Endothelial cell of umbilical vein (primary cell): ENCODE measurements around the gene COL5A1. TPM values are rescaled to one million over a fixed set of nuclear protein-coding genes. Genes with fewer than 3 reads are reported as not detected.

Experiments used
- BruUV-seq: library from RNA; stranded (reverse); fragments of 400-500 nt; replicated peaks from 2 replicates; lab custom pipeline; 2021; lab: Mats Ljungman, UMichigan
- CTCF ChIA-PET: fragments of 300-600, 350-600 bp; sonication (Branson Sonifier 250); formaldehyde crosslinking; loops from one replicate; lab custom pipeline; 2021; ENCODE audit warnings: antibody characterized with exemption, inconsistent platforms; lab: Charles Lee
- POLR2A ChIA-PET: fragments of 300-600, 350-600 bp; sonication (Branson Sonifier 250); formaldehyde crosslinking; loops from one replicate; lab custom pipeline; 2021; ENCODE audit warnings: antibody characterized with exemption, inconsistent platforms; lab: Charles Lee
- DNase-seq: peaks from one replicate; pipeline ENCODE4 v3.0.0-alpha.2; 2011; ENCODE audit warnings: low read depth, low spot score
- FAIRE-seq: peaks from 2 replicates; lab custom pipeline; 2011; peaks lifted over from hg19 to GRCh38; lab: Jason Lieb, UNC
- H2AFZ ChIP-seq: 2 replicates; pipeline ENCODE4 v1.6.0; 2012; ENCODE audit warnings: low read depth, low read length, control low read depth, inconsistent platforms
- H3K27ac ChIP-seq: 2 replicates; pipeline ENCODE4 v1.5.1; 2011; ENCODE audit warnings: low read depth, mild to moderate bottlenecking, control low read depth, low read length, moderate library complexity; ENCODE audit not compliant: insufficient read depth
- H3K27me3 ChIP-seq, 2 experiments: 2 replicates each; pipeline versions ENCODE4 v1.6.0 to v1.6.1; 2011; ENCODE audit warnings: low read length in 2 of 2, mixed read lengths in 1 of 2; ENCODE audit not compliant: control insufficient read depth in 2 of 2, insufficient read depth in 2 of 2
- H3K36me3 ChIP-seq, 2 experiments: 2 replicates in 1 of 2; 3 replicates in 1 of 2; pipeline ENCODE4 v1.5.1; 2011; ENCODE audit warnings: low read length in 2 of 2, mild to moderate bottlenecking in 1 of 2, moderate library complexity in 1 of 2; ENCODE audit not compliant: control insufficient read depth in 2 of 2, insufficient read depth in 2 of 2; ENCODE audit errors: extremely low read depth in 1 of 2
- H3K4me1 ChIP-seq: 3 replicates; pipeline ENCODE4 v1.5.1; 2011; ENCODE audit warnings: mild to moderate bottlenecking, low read length; ENCODE audit not compliant: control insufficient read depth, insufficient read depth; ENCODE audit errors: extremely low read depth
- H3K4me2 ChIP-seq: 2 replicates; pipeline ENCODE4 v1.6.1; 2011; ENCODE audit warnings: low read length, control low read depth, mixed read lengths; ENCODE audit not compliant: insufficient read depth
- H3K4me3 ChIP-seq, 3 experiments: fragments of 200-600 bp in 1 of 3; sonication (generic), shearing (Covaris generic) in 1 of 3; replicated peaks in 1 of 3; 2 replicates each; pipeline ENCODE4 v1.5.1; 2011 to 2016; ENCODE audit warnings: control low read depth in 3 of 3, low read length in 3 of 3, mild to moderate bottlenecking in 2 of 3, inconsistent platforms in 1 of 3, low read depth in 1 of 3, moderate library complexity in 1 of 3; ENCODE audit not compliant: insufficient read depth in 1 of 3
- H3K79me2 ChIP-seq: 2 replicates; pipeline ENCODE4 v1.6.0; 2012; ENCODE audit warnings: low read length, inconsistent platforms; ENCODE audit not compliant: control insufficient read depth, insufficient read depth
- H3K9ac ChIP-seq: replicated peaks from 2 replicates; pipeline ENCODE3; 2011; ENCODE audit warnings: low read length, control low read depth; ENCODE audit not compliant: insufficient read depth; ENCODE audit errors: extremely low read depth
- H3K9me1 ChIP-seq: replicated peaks from 3 replicates; pipeline ENCODE4 v1.6.0; 2011; ENCODE audit warnings: mild to moderate bottlenecking, low read length; ENCODE audit not compliant: control insufficient read depth, insufficient read depth; ENCODE audit errors: extremely low read depth
- H3K9me3 ChIP-seq: replicated peaks from 2 replicates; pipeline ENCODE4 v1.5.1; 2012; ENCODE audit warnings: low read length, inconsistent platforms; ENCODE audit not compliant: control insufficient read depth, insufficient read depth
- H4K20me1 ChIP-seq: replicated peaks from 2 replicates; pipeline ENCODE3; 2011; ENCODE audit warnings: mild to moderate bottlenecking, low read length; ENCODE audit not compliant: control insufficient read depth, insufficient read depth; ENCODE audit errors: extremely low read depth
- EZH2 ChIP-seq: IDR thresholded peaks from 2 replicates; pipeline ENCODE4 v1.6.1; 2012; ENCODE audit warnings: borderline replicate concordance, low read depth, mild to moderate bottlenecking, moderate library complexity, low read length, inconsistent platforms; ENCODE audit not compliant: severe bottlenecking
- FOS ChIP-seq: IDR thresholded peaks from 2 replicates; pipeline ENCODE4 v1.6.1; 2011; ENCODE audit warnings: mild to moderate bottlenecking, low read length, moderate library complexity, borderline replicate concordance; ENCODE audit not compliant: insufficient read depth
- GATA2 ChIP-seq: IDR thresholded peaks from 2 replicates; pipeline ENCODE4 v1.7.0; 2011; ENCODE audit warnings: low read depth, mild to moderate bottlenecking, moderate library complexity, mixed read lengths, low read length; ENCODE audit not compliant: insufficient read length, insufficient read depth
- JUN ChIP-seq: IDR thresholded peaks from 2 replicates; pipeline ENCODE4 v1.6.1; 2011; ENCODE audit warnings: borderline replicate concordance, low read depth; ENCODE audit not compliant: insufficient read length, insufficient read depth
- MYC ChIP-seq: IDR thresholded peaks from one replicate; pipeline ENCODE4 v1.6.1; 2011; ENCODE audit warnings: mild to moderate bottlenecking, low read depth, low read length
- POLR2A ChIP-seq: IDR thresholded peaks from 2 replicates; pipeline ENCODE4 v1.6.1; 2012; ENCODE audit warnings: low read depth, mild to moderate bottlenecking, control low read depth, low read length
- POLR2AphosphoS5 ChIP-seq: IDR thresholded peaks from 2 replicates; pipeline ENCODE4 v1.6.1; 2012; ENCODE audit warnings: low read depth, mild to moderate bottlenecking, control low read depth, low read length, moderate library complexity; ENCODE audit not compliant: insufficient read depth
- dilution Hi-C: fragments of 300-500 bp; cut with MboI; formaldehyde crosslinking; loops from one replicate; pipeline ENCODE4 v1.15.0; 2019; ENCODE audit warnings: low sequenced_read_pairs; ENCODE audit not compliant: extremely low pct_ligation_motif_present
- intact Hi-C: fragments of 100-400 bp; cut with micrococcal nuclease; formaldehyde crosslinking; loops from one replicate; pipeline ENCODE4 v1.10.0; 2022
- polyA plus RNA-seq, 4 experiments: library from polyadenylated mRNA; depleted of rRNA in 3 of 4; stranded (reverse) in 3 of 4; unstranded in 1 of 4; fragments of >200 nt; gene quantifications; 2 replicates each; pipeline versions ENCODE4 v1.2.1 to v1.2.3, GENCODE V29; 2011 to 2012; ENCODE audit warnings: missing spikeins in 1 of 4
- total RNA-seq: library from RNA; stranded (reverse); gene quantifications from 2 replicates; pipeline ENCODE4 v1.2.3, GENCODE V29; 2021
- TF ChIP-seq, protein P1 (sequence below): IDR thresholded peaks from 2 replicates; pipeline ENCODE4 v1.6.1; 2011; ENCODE audit not compliant: insufficient read depth, insufficient read length
- TF ChIP-seq, protein P2 (sequence below), 2 donors: IDR thresholded peaks; 1 replicate in 1 of 2; 2 replicates in 1 of 2; pipeline ENCODE4 v1.5.1; 2011; ENCODE audit warnings: low read length in 2 of 2, mild to moderate bottlenecking in 2 of 2, moderate library complexity in 2 of 2, control low read depth in 1 of 2, inconsistent platforms in 1 of 2, low read depth in 1 of 2; ENCODE audit not compliant: insufficient read depth in 1 of 2; ENCODE audit errors: extremely low read depth in 1 of 2

Gene COL5A1
- total and polyA plus RNA-seq, 2 donors (not counting 3 experiments of a cell fraction or from before 2014, with no cell fraction given): 97.4 to 175 TPM

DNA sequence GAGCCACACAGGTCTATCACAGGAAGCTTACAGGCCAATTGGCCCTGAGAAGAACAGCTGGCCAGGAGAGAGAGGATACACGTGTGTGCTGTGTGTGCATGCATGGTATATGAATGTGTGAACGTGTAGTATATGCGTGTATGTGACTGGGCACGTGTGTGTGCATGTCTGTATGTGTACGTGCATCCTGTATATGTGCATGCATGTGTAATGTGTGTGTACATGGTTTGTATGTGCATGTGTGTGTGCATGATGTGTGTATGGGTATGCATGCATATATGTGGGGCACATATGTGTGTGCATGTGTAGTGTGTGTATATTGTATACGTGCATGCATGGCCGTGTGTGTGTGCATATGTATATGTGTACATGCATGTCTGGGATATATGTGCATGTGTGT is 182.0 kb downstream of the COL5A1 start:
- H4K20me1 ChIP-seq: no peaks in the 10 kb centered on the region
- H3K4me1 ChIP-seq: no peaks in the 10 kb centered on the region
- DNase-seq: no peak
- H3K36me3 ChIP-seq: peaks cover 4 to 47% of the 10 kb centered on the region in 2 experiments
- intact Hi-C loops (no loop called here), dilution Hi-C loops (no loop called here)
- H3K9me1 ChIP-seq: no peaks in the 10 kb centered on the region
- no peak overlapping the region for H3K9ac ChIP-seq
- H3K27me3 ChIP-seq: no peaks in the 10 kb centered on the region
- no peak overlapping the region for H3K4me2 ChIP-seq
- FAIRE-seq: no peak
- POLR2A ChIA-PET: no interaction called here
- H3K4me3 ChIP-seq: no peak overlapping the region
- TF ChIP-seq, protein P1, sequence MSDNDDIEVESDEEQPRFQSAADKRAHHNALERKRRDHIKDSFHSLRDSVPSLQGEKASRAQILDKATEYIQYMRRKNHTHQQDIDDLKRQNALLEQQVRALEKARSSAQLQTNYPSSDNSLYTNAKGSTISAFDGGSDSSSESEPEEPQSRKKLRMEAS: no peak
- TF ChIP-seq JUN (no peak), FOS (no peak), POLR2AphosphoS5 (no peak), GATA2 (no peak), MYC (no peak), POLR2A (no peak), EZH2 (no peak)
- TF ChIP-seq, protein P2, sequence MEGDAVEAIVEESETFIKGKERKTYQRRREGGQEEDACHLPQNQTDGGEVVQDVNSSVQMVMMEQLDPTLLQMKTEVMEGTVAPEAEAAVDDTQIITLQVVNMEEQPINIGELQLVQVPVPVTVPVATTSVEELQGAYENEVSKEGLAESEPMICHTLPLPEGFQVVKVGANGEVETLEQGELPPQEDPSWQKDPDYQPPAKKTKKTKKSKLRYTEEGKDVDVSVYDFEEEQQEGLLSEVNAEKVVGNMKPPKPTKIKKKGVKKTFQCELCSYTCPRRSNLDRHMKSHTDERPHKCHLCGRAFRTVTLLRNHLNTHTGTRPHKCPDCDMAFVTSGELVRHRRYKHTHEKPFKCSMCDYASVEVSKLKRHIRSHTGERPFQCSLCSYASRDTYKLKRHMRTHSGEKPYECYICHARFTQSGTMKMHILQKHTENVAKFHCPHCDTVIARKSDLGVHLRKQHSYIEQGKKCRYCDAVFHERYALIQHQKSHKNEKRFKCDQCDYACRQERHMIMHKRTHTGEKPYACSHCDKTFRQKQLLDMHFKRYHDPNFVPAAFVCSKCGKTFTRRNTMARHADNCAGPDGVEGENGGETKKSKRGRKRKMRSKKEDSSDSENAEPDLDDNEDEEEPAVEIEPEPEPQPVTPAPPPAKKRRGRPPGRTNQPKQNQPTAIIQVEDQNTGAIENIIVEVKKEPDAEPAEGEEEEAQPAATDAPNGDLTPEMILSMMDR (IDR thresholded peaks at IDR 0.05; ENCODE audit: extremely low read depth in 1 of 2, insufficient read depth in 1 of 2, low read depth in 1 of 2, low read length in 2 of 2): no peak
- CTCF ChIA-PET: no interaction called here
- BruUV-seq: no TSS peak
- no peak overlapping the region for H3K27ac ChIP-seq
- H3K79me2 ChIP-seq: no peaks in the 10 kb centered on the region
- no peak overlapping the region for H2AFZ ChIP-seq
- H3K9me3 ChIP-seq: no peaks in the 10 kb centered on the region
